ENCODE results near the gene APEH.

The APEH gene

GRCh38 chr3:49719214-49719884 is 45.2 kb downstream of the APEH start, which contains the start of gene AMIGO3:
Gene AMIGO3, minus strand, starts transcription at chr3:49719684. Its CDS starts 219 bp downstream, at chr3:49719465.
- peak; percentile 90 to 98 (median 96) for DNase-seq
- intact Hi-C loops (cut with DNase I), result no loop called here

GRCh38 chr3:49720855-49721595 is 46.9 kb downstream of the APEH start:
- DNase-seq, result no peak
- intact Hi-C loops (cut with DNase I), result loop anchor here (5.0 kb wide), 1 partner anchor 66 kb away; the partner anchor contains the start of gene IP6K1

- DNase-seq, result no peak
- intact Hi-C loops (cut with DNase I), result loop anchor here (5.0 kb wide), 1 partner anchor 66 kb away; the partner anchor contains the start of gene IP6K1
Observed at GRCh38 chr3:49721596-49721895, 47.4 kb downstream of the APEH start.

GRCh38 chr3:49721896-49722781 is 48.0 kb downstream of the APEH start:
- DNase-seq, result peak in 2 of 42 donors; percentile 15 to 16
- intact Hi-C loops (cut with DNase I), result loop anchor here (5.0 kb wide), 1 partner anchor 65 kb away; the partner anchor contains the start of gene IP6K1

GRCh38 chr3:49722896-49723295 is 48.7 kb downstream of the APEH start:
- intact Hi-C loops (cut with DNase I), result loop anchor here (5.0 kb wide), 1 partner anchor 64 kb away; the partner anchor contains the start of gene IP6K1
- no peak for DNase-seq

- intact Hi-C loops (cut with DNase I), result loop anchor here (5.0 kb wide), 1 partner anchor 64 kb away; the partner anchor contains the start of gene IP6K1
- peak; percentile 39 to 85 (median 68) for DNase-seq
Observed at GRCh38 chr3:49723296-49723627, 49.1 kb downstream of the APEH start.

GRCh38 chr3:49723628-49724551 is 49.7 kb downstream of the APEH start, which contains the start of gene GMPPB:
Gene GMPPB, minus strand, starts transcription at chr3:49723951. Its CDS starts 225 bp downstream, at chr3:49723726.
- intact Hi-C loops (cut with DNase I), result loop anchor here (5.0 kb wide), 1 partner anchor 63 kb away; the partner anchor contains the start of gene IP6K1
- DNase-seq, result peak; percentile 93 to 99 (median 97)

- intact Hi-C loops (cut with DNase I), result loop anchor here (5.0 kb wide), 1 partner anchor 63 kb away; the partner anchor contains the start of gene IP6K1
- DNase-seq, result peak in 1 of 42 donors; percentile 43
Observed at GRCh38 chr3:49724586-49724985, 50.4 kb downstream of the APEH start.

GRCh38 chr3:49725906-49726681 is 51.9 kb downstream of the APEH start:
- DNase-seq, result no peak
- intact Hi-C loops (cut with DNase I), result no loop called here

GRCh38 chr3:49727154-49727923 is 53.2 kb downstream of the APEH start:
- no peak for DNase-seq
- intact Hi-C loops (cut with DNase I), result no loop called here

GRCh38 chr3:49727924-49728361 is 53.8 kb downstream of the APEH start:
- intact Hi-C loops (cut with DNase I), result no loop called here
- no peak for DNase-seq

- intact Hi-C loops (cut with DNase I), result no loop called here
- no peak for DNase-seq
Observed at GRCh38 chr3:49729966-49730609, 55.9 kb downstream of the APEH start.

- DNase-seq, result no peak
- intact Hi-C loops (cut with DNase I), result no loop called here
Observed at GRCh38 chr3:49732597-49732996, 58.4 kb downstream of the APEH start.

- DNase-seq, result no peak
- intact Hi-C loops (cut with DNase I), result no loop called here
Observed at GRCh38 chr3:49733551-49733950, 59.4 kb downstream of the APEH start.

All from head of caudate nucleus (tissue), 42 donors.